GM12865 (cell line): Measurements from ENCODE around the gene VWA3B.

ENCODE experiments used
- DNase-seq: peaks from one replicate; pipeline ENCODE4 v3.0.0; 2010; ENCODE audit warnings: low read depth
- H3K4me3 ChIP-seq: 2 replicates; pipeline ENCODE4 v1.5.1; 2011; ENCODE audit warnings: mild to moderate bottlenecking, low read depth, low read length, control low read depth
- TF ChIP-seq, protein P1 (sequence below): IDR thresholded peaks from 2 replicates; pipeline ENCODE4 v1.5.1; 2011; ENCODE audit warnings: low read length, control low read depth, low read depth, inconsistent platforms; ENCODE audit not compliant: insufficient read depth; ENCODE audit errors: missing control alignments

The VWA3B gene

DNA sequence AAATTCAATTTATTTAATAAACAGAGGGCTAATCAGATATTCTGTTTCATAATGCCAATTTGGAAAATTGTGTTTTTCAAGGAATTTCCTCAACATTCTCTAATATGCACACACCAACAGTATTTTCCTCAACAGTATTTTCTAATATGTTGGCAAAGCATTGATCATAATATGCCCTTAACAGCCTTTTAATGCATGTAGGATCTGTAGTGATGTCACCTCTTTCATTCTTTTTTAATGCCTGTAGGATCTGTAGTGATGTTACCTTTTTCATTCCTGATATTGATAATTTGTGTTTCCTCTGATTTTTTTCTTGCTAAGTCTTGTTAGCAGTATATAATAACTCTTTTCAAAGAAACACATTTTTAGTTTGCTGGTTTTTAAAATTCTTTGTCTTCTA, 15.9 kb downstream of the VWA3B start:
- TF ChIP-seq, protein P1, sequence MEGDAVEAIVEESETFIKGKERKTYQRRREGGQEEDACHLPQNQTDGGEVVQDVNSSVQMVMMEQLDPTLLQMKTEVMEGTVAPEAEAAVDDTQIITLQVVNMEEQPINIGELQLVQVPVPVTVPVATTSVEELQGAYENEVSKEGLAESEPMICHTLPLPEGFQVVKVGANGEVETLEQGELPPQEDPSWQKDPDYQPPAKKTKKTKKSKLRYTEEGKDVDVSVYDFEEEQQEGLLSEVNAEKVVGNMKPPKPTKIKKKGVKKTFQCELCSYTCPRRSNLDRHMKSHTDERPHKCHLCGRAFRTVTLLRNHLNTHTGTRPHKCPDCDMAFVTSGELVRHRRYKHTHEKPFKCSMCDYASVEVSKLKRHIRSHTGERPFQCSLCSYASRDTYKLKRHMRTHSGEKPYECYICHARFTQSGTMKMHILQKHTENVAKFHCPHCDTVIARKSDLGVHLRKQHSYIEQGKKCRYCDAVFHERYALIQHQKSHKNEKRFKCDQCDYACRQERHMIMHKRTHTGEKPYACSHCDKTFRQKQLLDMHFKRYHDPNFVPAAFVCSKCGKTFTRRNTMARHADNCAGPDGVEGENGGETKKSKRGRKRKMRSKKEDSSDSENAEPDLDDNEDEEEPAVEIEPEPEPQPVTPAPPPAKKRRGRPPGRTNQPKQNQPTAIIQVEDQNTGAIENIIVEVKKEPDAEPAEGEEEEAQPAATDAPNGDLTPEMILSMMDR = no peak
- H3K4me3 ChIP-seq = no peak overlapping the region
- no peak for DNase-seq

DNA sequence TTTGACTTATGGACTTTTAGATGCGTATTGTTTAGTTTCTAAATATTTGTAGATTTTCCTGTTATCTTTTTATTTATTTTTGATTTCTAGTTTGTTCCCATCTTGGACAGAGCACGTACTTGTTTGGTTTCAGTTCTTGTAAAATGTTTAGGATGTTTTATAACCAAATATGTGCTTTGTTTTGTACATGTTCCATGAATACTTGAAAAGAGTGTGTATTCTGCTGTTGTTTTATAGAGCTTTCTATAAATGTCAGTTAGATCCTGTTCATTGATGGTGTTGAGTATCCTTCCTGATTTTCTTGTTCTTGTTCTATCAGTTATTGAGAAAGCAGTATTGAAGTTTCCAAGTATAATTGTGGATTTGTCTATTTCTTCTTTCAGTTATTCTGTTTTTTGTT, 21.1 kb downstream of the VWA3B start:
- no peak overlapping the region for H3K4me3 ChIP-seq
- TF ChIP-seq, protein P1 = no peak

DNA sequence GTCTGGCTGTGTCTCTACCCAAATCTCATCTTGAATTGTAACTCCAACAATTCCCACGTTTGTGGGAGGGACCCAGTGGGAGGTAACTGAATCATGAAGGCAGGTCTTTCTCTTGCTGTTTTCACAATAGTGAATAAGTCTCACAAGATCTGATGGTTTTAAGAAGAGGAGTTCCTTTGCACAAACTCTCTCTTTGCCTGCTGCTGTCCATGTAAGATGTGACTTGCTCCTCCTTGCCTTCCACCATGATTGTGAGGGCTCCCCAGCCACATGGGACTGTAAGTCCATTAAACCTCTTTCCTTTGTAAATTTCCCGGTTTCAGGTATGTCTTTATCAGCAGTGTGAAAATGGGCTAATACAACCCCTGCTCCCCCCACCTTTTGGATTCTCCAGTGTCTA, 23.8 kb downstream of the VWA3B start:
- no peak overlapping the region for H3K4me3 ChIP-seq
- no peak for DNase-seq
- TF ChIP-seq, protein P1 = no peak

More for the DNA sequence above, 21.1 kb downstream of the VWA3B start:
- no peak for DNase-seq

DNA sequence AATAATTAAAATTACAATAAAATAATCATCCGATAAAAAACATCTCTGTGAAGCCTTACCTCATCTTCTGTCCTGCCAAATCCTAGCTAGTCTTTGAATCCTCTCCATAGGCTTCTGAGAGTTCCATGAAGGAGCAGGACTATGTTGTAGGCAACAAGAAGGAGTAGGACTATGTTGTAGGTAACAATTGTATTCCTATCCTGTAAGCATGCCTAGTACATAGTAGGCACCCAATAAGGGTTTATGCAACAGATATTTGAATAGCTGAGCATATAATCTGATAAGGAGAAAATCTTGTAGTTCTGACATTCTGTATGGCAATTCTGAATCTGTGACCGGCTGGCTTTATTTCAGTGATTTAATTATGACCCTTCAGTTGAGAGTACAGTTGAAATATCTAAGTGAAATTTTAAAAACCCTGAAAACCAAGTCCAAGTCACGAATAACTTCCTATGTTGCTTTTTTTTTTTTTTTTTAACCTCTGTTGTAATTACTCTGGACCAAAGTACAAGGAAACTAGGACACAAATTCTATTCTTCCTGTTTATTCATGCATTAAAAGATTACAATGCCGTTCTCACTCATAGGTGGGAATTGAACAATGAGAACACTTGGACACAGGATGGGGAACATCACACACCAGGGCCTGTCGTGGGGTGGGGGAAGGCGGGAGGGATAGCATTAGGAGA, 27.8 kb downstream of the VWA3B start:
- H3K4me3 ChIP-seq = no peak overlapping the region
- TF ChIP-seq, protein P1 = no peak
- DNase-seq = no peak

DNA sequence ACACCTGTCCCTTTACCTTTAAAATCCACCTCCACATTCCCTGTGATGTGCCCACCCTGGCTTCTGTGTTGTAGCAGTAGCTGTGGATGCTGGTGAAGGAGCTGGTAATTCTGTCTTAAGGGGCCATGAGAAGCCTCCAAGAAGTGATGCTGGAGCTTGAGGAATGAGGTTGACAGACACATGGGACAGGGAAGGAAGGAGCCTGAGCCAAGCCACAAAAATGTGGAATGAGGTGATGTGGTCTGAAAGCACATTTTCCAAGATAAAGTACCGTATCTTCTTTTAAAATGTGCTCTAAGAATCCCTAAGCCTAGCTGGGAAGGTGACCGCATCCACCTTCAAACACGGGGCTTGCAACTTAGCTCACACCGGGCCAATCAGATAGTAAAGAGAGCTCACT, 31.2 kb downstream of the VWA3B start:
- no peak overlapping the region for H3K4me3 ChIP-seq
- TF ChIP-seq, protein P1 = no peak
- DNase-seq = no peak

DNA sequence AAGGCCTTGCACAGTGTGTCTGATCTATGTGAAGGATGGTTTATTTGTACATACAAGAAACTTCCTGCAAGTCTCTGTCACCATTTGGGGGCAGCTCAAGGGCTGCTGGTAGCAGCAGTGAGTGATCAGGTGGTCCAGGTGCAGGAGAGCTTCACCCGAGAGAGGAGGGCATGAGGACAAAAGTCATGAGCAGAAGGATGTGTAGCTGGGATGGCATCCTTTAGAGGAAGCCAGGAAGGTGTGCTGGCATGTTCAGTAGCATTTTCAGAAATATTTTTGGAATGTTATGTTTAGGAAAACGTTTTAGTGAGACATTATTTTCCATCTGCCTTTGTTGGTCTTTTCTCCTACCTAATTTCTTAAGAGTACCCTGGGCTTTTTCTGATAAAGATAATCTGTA, 31.9 kb downstream of the VWA3B start:
- TF ChIP-seq, protein P1 = no peak

DNA sequence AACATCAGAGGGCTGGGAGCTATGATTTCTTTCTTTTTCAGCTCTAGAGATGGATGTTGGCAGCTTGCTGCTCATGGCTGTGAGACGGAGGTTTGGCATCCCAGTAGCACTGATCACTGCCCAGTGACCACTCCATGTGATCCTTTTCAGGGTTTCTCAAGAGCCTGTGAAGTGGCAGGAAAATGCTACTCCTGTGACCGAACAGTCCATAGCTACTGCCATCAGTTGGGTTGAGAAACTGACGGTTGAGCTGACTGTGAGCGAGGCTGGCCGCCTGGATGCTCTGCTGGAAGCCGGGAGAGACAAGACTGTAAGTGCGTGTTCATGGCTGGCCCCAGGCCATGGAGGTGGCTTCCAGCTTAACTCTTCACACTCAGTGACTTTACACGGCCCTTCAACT, 34.2 kb downstream of the VWA3B start:
- no peak for DNase-seq
- TF ChIP-seq, protein P1 = no peak
- H3K4me3 ChIP-seq = no peak overlapping the region

More for the DNA sequence above, 31.9 kb downstream of the VWA3B start:
- H3K4me3 ChIP-seq = no peak overlapping the region
- DNase-seq = no peak
